Measurements from ENCODE around the gene ELOB. TPM values are rescaled to one million over a fixed set of nuclear protein-coding genes. Genes with fewer than 3 reads are reported as not detected.

Gene ELOB
- total RNA-seq, 1 donor from 2014 or later: 530 TPM

Small RNA genes lying within 50 kb of the gene (small RNA-seq; reads per million reads assigned to genes)
- not detected for gene SNORA3C

Other genes starting within 250 kb of the ELOB start
- gene CEMP1, start 245.9 kb downstream of the ELOB start, total RNA-seq: not detected
- 29.2 TPM for gene PDPK1, start 239.3 kb downstream of the ELOB start, total RNA-seq
- 19.4 TPM for gene KCTD5, start 94.8 kb downstream of the ELOB start, total RNA-seq
- 61.6 TPM for gene PRSS27, start 57.1 kb downstream of the ELOB start, total RNA-seq
- 534 TPM for gene SRRM2, start 24.6 kb downstream of the ELOB start, total RNA-seq
- not detected for gene PRSS33, start 10.3 kb upstream of the ELOB start, total RNA-seq
- not detected for gene PRSS41, start 21.2 kb upstream of the ELOB start, total RNA-seq
- not detected for gene PRSS21, start 40.0 kb upstream of the ELOB start, total RNA-seq
- 11.3 TPM for gene ZG16B, start 53.0 kb upstream of the ELOB start, total RNA-seq
- gene PRSS22, start 80.9 kb upstream of the ELOB start, total RNA-seq: 38.8 TPM
- 65.1 TPM for gene FLYWCH2, start 105.9 kb upstream of the ELOB start, total RNA-seq
- 32.9 TPM for gene FLYWCH1, start 134.7 kb upstream of the ELOB start, total RNA-seq
- not detected for gene KREMEN2, start 187.0 kb upstream of the ELOB start, total RNA-seq
- gene PAQR4, start 192.1 kb upstream of the ELOB start, total RNA-seq: 2.7 TPM
- gene PKMYT1, start 203.2 kb upstream of the ELOB start, total RNA-seq: 6.9 TPM
- gene CLDN9, start 235.6 kb upstream of the ELOB start, total RNA-seq: not detected
- gene CLDN6, start 240.9 kb upstream of the ELOB start, total RNA-seq: not detected
- 12.3 TPM for gene TNFRSF12A, start 243.1 kb upstream of the ELOB start, total RNA-seq
- gene HCFC1R1, start 246.7 kb upstream of the ELOB start, total RNA-seq: 39.0 TPM
- 22.6 TPM for gene THOC6, start 246.8 kb upstream of the ELOB start, total RNA-seq